ENCODE data around the gene SLC29A4.

DNA sequence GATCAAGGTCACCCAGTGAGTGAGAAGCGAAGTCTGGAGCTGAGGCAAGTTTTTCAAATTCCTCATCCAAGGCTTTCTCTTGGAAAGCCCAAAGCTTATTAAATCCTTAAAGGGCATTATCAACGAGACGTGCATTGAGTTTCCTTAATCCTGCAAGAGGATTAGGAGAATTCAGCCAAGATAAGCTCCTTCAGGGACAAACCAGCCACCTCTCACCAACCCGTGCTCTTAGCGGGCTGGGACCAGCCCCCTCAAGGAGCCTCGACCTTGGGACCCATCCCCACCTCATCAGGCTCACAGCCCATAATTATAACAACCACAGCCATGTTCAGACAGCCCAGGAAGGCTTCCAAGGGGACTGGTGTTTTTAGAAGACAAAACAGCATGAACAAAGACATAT is 12.0 kb upstream of the SLC29A4 start:
- TF ChIP-seq TARDBP (IDR thresholded peaks at IDR 0.05) (no peak), ELF4 (IDR thresholded peaks at IDR 0.05) (no peak), BHLHE40 (IDR thresholded peaks at IDR 0.05; ENCODE audit: borderline replicate concordance) (no peak), SUZ12 (IDR thresholded peaks at IDR 0.05) (no peak), L3MBTL2 (conservative IDR thresholded peaks at IDR 0.05) (no peak), FOXA1 (IDR thresholded peaks at IDR 0.05) (no peak), FOXM1 (IDR thresholded peaks at IDR 0.05; ENCODE audit: borderline replicate concordance) (no peak), FOXK2 (IDR thresholded peaks at IDR 0.05) (no peak), SP1 (IDR thresholded peaks at IDR 0.05) (no peak), CTBP1 (IDR thresholded peaks at IDR 0.05; ENCODE audit: borderline replicate concordance) (no peak), ZNF384 (IDR thresholded peaks at IDR 0.05) (no peak), HDGF (IDR thresholded peaks at IDR 0.05; ENCODE audit: borderline replicate concordance) (no peak)
- TF ChIP-seq, protein P1, sequence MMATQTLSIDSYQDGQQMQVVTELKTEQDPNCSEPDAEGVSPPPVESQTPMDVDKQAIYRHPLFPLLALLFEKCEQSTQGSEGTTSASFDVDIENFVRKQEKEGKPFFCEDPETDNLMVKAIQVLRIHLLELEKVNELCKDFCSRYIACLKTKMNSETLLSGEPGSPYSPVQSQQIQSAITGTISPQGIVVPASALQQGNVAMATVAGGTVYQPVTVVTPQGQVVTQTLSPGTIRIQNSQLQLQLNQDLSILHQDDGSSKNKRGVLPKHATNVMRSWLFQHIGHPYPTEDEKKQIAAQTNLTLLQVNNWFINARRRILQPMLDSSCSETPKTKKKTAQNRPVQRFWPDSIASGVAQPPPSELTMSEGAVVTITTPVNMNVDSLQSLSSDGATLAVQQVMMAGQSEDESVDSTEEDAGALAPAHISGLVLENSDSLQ (IDR thresholded peaks at IDR 0.05), result no peak

All from HEK293T (cell line).